ENCODE measurements around the gene UBE2F.

DNA sequence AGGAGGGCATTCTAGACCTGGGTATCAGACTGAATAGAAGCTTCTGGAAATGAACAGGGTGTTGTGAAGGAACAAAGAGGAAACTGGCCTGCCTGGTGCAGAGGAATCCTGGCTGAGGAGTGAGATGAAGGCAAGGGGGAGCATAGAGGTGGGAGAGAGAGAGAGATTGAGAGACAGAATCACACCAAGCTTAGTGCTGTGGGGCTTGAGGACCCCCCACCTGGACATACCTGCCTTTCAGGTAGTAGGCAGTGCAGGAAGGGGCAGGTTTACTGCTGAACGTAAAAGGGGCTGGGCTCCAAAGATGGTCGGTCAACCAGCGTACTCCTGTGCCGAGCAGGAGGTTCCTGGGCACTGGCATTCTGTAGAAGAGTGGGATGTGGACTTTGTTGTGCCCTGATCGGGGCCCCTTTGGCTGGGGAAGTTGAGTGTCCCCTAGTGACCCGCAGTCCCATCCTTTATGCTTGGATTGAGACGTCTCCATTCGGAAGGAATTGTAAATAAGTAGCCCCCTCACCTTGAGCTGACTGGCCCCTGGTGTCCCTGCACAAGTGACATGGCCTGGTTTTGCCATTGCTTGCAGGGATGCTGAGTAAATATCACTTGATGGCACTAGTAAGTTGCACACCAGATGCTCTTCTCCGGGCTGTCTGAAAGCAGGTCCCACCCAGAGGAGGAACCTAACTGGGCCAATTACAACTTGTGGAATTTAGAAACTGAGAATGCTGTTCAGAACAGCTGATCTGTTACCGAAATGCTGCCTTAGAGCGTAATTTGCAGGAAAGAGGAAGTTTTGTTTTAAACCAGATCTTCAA, 1.4 kb downstream of the UBE2F start:
- peak in 2 of 4 donors; percentile 14 to 63 for TF ChIP-seq POLR2AphosphoS5 (IDR thresholded peaks at IDR 0.05)
- TF ChIP-seq, protein P1, sequence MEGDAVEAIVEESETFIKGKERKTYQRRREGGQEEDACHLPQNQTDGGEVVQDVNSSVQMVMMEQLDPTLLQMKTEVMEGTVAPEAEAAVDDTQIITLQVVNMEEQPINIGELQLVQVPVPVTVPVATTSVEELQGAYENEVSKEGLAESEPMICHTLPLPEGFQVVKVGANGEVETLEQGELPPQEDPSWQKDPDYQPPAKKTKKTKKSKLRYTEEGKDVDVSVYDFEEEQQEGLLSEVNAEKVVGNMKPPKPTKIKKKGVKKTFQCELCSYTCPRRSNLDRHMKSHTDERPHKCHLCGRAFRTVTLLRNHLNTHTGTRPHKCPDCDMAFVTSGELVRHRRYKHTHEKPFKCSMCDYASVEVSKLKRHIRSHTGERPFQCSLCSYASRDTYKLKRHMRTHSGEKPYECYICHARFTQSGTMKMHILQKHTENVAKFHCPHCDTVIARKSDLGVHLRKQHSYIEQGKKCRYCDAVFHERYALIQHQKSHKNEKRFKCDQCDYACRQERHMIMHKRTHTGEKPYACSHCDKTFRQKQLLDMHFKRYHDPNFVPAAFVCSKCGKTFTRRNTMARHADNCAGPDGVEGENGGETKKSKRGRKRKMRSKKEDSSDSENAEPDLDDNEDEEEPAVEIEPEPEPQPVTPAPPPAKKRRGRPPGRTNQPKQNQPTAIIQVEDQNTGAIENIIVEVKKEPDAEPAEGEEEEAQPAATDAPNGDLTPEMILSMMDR (IDR thresholded peaks at IDR 0.05) = no peak
